HG03442 (cell line): ENCODE results near the gene DPP4.

ENCODE experiments used
- ATAC-seq: cut with Tn5 transposase; IDR thresholded peaks from one replicate; pipeline ENCODE4 v1.9.1; 2021; ENCODE audit warnings: mild to moderate bottlenecking, moderate library complexity; ENCODE audit not compliant: unreplicated experiment

DPP4 gene

GRCh38 chr2:162022290-162022945, 51.6 kb downstream of the DPP4 start:
- no peak for ATAC-seq

- ATAC-seq = no peak
These were observed 52.4 kb downstream of the DPP4 start for GRCh38 chr2:162021516-162022058.

GRCh38 chr2:162018530-162018929, 55.5 kb downstream of the DPP4 start:
- ATAC-seq = no peak

- no peak for ATAC-seq
These were observed 56.8 kb downstream of the DPP4 start for GRCh38 chr2:162017233-162017632.

- ATAC-seq = no peak
These were observed 57.9 kb downstream of the DPP4 start for GRCh38 chr2:162016080-162016479.

- ATAC-seq = no peak
These were observed 59.3 kb downstream of the DPP4 start for GRCh38 chr2:162014751-162015150.

- ATAC-seq = no peak
These were observed 60.2 kb downstream of the DPP4 start for GRCh38 chr2:162013514-162014475.

- no peak for ATAC-seq
These were observed 61.4 kb downstream of the DPP4 start for GRCh38 chr2:162012565-162013058.

GRCh38 chr2:162011706-162012564, 62.1 kb downstream of the DPP4 start:
- ATAC-seq = no peak

GRCh38 chr2:162009543-162009942, 64.5 kb downstream of the DPP4 start:
- ATAC-seq = no peak

- no peak for ATAC-seq
These were observed 66.5 kb downstream of the DPP4 start for GRCh38 chr2:162007447-162008040.

GRCh38 chr2:162006337-162006736, 67.7 kb downstream of the DPP4 start:
- ATAC-seq = no peak

GRCh38 chr2:162004031-162004430, 70.0 kb downstream of the DPP4 start:
- ATAC-seq = no peak

- ATAC-seq = no peak
These were observed 71.3 kb downstream of the DPP4 start for GRCh38 chr2:162002623-162003235.

- no peak for ATAC-seq
These were observed 73.6 kb downstream of the DPP4 start for GRCh38 chr2:162000431-162000830.

GRCh38 chr2:161999321-161999720, 74.7 kb downstream of the DPP4 start:
- no peak for ATAC-seq

- ATAC-seq = no peak
These were observed 75.2 kb downstream of the DPP4 start for GRCh38 chr2:161998857-161999256.

- ATAC-seq = no peak
These were observed 76.0 kb downstream of the DPP4 start for GRCh38 chr2:161997916-161998471.

- ATAC-seq = no peak
These were observed 78.4 kb downstream of the DPP4 start for GRCh38 chr2:161995553-161996016.
